Peyer's patch (tissue), 4 donors: ENCODE measurements around the gene CD81.
"Not testable (repeated sequence)": the region's sequence is repeated elsewhere in the genome, so short reads cannot be mapped to it uniquely, and the experiment has no call there.

Experiments
- POLR2A ChIP-seq, 2 donors: fragments of 450-650 bp; IDR thresholded peaks; one replicate each; pipeline ENCODE4 v1.5.1; 2017; ENCODE audit warnings: antibody characterized with exemption in 2 of 2, mild to moderate bottlenecking in 2 of 2, moderate library complexity in 2 of 2
- TF ChIP-seq, protein P1 (sequence below), 6 experiments: fragments of 450-650 bp in 4 of 6; fragments of 200-600 bp in 2 of 6; sonication (generic) in 1 of 6; IDR thresholded peaks; one replicate each; pipeline ENCODE4 v1.5.1; 2017 to 2019; ENCODE audit warnings: antibody characterized with exemption in 6 of 6, mild to moderate bottlenecking in 3 of 6, moderate library complexity in 1 of 6

DNA sequence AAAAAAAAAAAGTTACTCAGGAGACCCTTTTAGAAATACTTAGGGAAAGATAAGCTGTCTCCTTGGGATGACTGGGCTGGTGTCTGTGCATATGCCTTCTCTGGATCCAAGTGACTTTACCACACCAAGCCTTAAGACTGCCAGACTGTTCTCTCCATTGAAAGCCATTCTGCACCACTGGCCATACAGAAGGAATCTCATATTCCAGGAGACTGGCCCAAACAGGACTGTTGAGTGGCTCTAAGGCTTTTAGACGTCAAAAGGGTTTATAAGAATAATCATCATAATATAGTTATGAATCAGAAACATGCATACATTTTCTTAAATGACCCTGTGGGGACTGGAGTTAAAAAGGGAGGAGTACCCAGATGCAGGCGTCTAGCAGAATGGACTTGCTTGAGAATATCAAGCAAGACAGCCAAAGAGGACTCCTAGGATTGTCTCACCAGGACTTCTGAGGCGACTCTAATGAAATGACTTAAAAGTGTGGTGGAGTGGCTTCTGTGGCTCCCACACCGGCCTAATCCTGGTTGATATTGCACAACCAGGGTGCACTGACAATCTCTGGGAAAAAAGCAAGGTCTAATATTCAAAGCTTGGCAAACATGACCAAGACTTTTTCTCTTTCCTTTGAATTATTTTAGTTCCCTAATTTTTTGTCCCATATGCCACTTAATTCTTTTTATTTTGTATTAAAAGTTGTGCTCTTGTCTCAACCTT lies 43.5 kb upstream of the CD81 start:
- not testable (repeated sequence) for TF ChIP-seq POLR2A (IDR thresholded peaks at IDR 0.05)
- TF ChIP-seq, protein P1, sequence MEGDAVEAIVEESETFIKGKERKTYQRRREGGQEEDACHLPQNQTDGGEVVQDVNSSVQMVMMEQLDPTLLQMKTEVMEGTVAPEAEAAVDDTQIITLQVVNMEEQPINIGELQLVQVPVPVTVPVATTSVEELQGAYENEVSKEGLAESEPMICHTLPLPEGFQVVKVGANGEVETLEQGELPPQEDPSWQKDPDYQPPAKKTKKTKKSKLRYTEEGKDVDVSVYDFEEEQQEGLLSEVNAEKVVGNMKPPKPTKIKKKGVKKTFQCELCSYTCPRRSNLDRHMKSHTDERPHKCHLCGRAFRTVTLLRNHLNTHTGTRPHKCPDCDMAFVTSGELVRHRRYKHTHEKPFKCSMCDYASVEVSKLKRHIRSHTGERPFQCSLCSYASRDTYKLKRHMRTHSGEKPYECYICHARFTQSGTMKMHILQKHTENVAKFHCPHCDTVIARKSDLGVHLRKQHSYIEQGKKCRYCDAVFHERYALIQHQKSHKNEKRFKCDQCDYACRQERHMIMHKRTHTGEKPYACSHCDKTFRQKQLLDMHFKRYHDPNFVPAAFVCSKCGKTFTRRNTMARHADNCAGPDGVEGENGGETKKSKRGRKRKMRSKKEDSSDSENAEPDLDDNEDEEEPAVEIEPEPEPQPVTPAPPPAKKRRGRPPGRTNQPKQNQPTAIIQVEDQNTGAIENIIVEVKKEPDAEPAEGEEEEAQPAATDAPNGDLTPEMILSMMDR (IDR thresholded peaks at IDR 0.05): not testable (repeated sequence)
